K562 (cell line): ENCODE measurements around the gene MUC5AC.

Source experiments
- CTCF ChIP-seq, 3 experiments: IDR thresholded peaks in 2 of 3; conservative IDR thresholded peaks in 1 of 3; 2 replicates each; pipeline ENCODE4 v1.5.1; 2011 to 2012; ENCODE audit warnings: low read length in 3 of 3, mild to moderate bottlenecking in 3 of 3, control low read depth in 2 of 3, improper control_type of control experiment in 1 of 3, inconsistent platforms in 1 of 3, low read depth in 1 of 3, mixed read lengths in 1 of 3, moderate library complexity in 1 of 3; ENCODE audit not compliant: insufficient read depth in 2 of 3
- EP300 ChIP-seq: IDR thresholded peaks from 2 replicates; pipeline ENCODE4 v1.6.1; 2012; ENCODE audit warnings: low read length, improper control_type of control experiment
- NFRKB ChIP-seq: fragments of 450-650 bp; IDR thresholded peaks from 2 replicates; pipeline ENCODE4 v1.6.1; 2016; ENCODE audit warnings: low read depth
- PHF20 ChIP-seq: fragments of 450-650 bp; IDR thresholded peaks from 2 replicates; pipeline ENCODE4 v1.6.1; 2018; ENCODE audit not compliant: partially characterized antibody
- POLR2A ChIP-seq: fragments of 450-650 bp; conservative IDR thresholded peaks from 2 replicates; pipeline ENCODE4 v1.6.1; 2016
- POLR2AphosphoS5 ChIP-seq: IDR thresholded peaks from 2 replicates; pipeline ENCODE4 v1.6.1; 2011; ENCODE audit warnings: mild to moderate bottlenecking, low read depth, low read length, moderate library complexity; ENCODE audit not compliant: control insufficient read depth, insufficient read depth
- TBP ChIP-seq: optimal IDR thresholded peaks from 2 replicates; pipeline ENCODE3; 2011; ENCODE audit warnings: low read depth, low read length, improper control_type of control experiment
- THAP7 ChIP-seq: fragments of 250-450 bp; sonication (Bioruptor Pico); IDR thresholded peaks from 2 replicates; pipeline ENCODE4 v1.5.0; 2021
- TSHZ1 ChIP-seq: fragments of 250-450 bp; sonication (Bioruptor Pico); IDR thresholded peaks from 2 replicates; pipeline ENCODE4 v1.4.0; 2020; ENCODE audit warnings: mild to moderate bottlenecking, moderate library complexity
- ZHX1 ChIP-seq: fragments of 150-350 bp; conservative IDR thresholded peaks from 2 replicates; pipeline ENCODE4 v1.6.1; 2014; ENCODE audit warnings: low read length
- ZKSCAN1 ChIP-seq: fragments of 150-350 bp; IDR thresholded peaks from 2 replicates; pipeline ENCODE4 v1.6.1; 2016; ENCODE audit warnings: low read depth, low read length
- ZNF24 ChIP-seq: fragments of 450-650 bp; IDR thresholded peaks from 2 replicates; pipeline ENCODE4 v1.6.1; 2016

- no peak for TF ChIP-seq POLR2A
- no peak for TF ChIP-seq ZNF24
- TF ChIP-seq CTCF (IDR thresholded peaks at IDR 0.05 in 2 of 3, conservative IDR thresholded peaks at IDR 0.05 in 1 of 3; ENCODE audit: insufficient read depth in 2 of 3, low read depth in 1 of 3, low read length in 3 of 3) = no peak
- TF ChIP-seq ZHX1 = no peak
- no peak for TF ChIP-seq TSHZ1 (CRISPR knock-in tag)
- TF ChIP-seq POLR2AphosphoS5 = no peak
- TF ChIP-seq ZKSCAN1 = no peak
- TF ChIP-seq THAP7 (CRISPR knock-in tag) = no peak
- no peak for TF ChIP-seq NFRKB
- TF ChIP-seq TBP = no peak
- TF ChIP-seq EP300 = no peak
- no peak for TF ChIP-seq PHF20
Measured at GRCh38 chr11:1150116-1150515, 7.6 kb upstream of the MUC5AC start.
